ENCODE results near the gene COL28A1. TPM values are rescaled to one million over a fixed set of nuclear protein-coding genes. Genes with fewer than 3 reads are reported as not detected.
A peak's percentile ranks its signal among the peaks of the same experiment; 100 is the strongest.
"Not testable (repeated sequence)": the region's sequence is repeated elsewhere in the genome, so short reads cannot be mapped to it uniquely, and the experiment has no call there.

COL28A1 gene
- total RNA-seq, 1 donor from 2014 or later: 9.0 TPM

DNA sequence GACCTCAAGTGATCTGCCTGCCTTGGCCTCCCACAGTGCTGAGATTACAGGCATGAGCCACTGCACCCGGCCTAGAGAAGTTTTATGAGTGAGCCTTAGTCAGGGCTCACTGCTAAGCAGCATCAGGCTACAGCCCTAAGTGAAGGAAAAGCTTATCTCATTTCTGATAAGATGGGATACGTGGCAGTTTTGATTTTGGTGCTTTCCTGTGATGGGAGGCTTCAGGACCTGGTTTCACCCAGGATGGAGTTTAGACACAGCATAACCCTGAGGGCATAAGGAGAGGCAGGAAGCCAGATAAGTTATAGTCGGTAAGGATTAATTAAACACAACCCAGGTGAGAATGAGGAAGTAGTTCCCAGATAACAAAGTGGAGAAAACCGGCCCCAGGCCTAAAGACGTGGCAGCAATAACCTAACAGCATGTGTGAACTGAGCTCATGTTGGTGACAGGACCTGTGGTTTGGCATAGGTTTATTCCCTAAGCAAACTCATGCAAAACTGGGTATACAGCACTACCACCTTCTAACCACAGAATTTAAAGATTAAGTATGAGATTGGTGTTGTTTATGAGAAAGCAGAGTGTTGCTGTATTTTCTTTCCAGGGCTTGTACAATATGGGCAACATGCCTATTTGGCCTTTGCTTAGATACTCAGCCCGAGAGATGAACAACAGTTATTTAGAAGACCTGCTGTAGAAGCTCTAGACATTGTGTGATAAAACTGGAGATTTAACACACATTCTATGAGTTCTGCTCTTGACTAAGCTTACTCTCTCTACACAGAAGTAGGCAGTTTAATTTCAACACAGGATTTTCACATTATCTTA lies 119.4 kb downstream of the COL28A1 start:
- no peak for DNase-seq

DNA sequence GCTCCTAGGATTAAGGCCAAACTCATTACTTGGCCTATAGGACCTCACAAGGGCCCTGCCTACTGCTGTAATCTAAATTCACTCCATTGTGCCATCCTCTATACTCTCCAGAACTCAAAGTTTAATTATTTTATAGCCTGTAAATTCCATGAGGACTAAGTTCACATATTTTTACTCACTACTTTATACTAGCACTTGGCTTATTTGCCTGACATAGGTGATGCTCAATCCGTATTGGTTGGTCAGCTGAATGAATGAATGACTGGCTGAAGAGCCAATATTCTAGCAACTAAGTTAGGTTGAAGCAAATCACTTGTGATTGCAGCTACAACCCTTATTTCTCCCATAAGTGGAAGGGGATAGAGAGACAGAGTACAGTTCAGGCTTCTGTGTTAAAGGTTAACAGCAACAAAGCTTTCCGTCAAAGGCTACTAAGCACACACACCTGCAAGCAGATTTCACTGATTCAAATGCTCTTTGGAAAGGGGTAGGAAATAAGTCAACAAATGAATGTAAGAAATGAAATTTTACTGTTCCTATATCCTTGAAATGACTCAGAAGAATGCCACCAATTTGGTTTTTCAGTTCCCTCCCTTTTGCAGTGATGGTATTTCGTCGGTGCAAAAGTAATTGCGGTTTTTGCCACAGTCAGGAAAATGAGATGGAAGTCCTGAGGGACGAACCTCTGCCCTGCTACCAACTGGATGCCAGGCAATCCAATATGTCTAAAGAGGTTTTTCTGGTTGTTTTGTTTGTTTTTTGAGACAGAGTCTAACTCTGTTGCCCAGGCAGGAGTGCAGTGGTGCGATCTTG lies 120.7 kb downstream of the COL28A1 start:
- no peak for DNase-seq

DNA sequence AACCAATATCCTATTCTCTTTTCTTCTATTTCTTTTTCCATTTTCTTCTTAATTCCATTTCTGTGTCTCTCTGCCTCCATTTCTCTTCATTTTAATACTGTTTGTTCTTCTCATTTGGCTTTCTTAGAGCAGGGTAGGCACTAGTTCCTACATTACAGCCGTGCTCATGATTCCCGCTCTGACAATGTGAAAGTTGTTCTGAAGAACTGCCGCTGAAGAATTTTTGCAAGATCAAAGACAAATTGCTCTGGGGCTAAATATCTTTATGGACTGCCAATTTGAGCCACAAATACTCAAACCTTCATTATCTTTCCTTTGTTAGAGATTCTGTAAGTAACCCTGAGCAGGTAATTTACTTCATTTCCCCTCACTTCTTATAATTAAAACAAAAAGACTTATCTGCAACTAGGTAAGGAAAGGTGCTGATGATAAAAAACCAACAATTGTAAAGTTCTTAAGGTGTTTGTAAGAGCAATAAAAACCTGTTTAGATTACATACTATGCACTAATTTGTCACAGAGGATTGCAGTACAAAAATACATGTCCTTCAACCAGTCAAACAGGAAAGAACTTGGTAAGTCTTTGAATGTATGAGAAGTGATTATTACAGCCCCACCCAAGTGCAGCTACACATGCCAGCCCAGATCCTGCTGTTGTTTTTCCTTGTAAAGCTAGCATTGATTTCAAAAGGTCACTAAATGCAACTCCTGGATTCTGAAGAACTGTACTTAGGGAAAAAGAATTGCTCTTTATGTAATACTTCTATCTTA lies 127.5 kb downstream of the COL28A1 start:
- DNase-seq: peak; percentile 6

GRCh38 chr7:7405461-7405860 lies 130.2 kb downstream of the COL28A1 start:
- no peak for DNase-seq

GRCh38 chr7:7399707-7400106 lies 136.0 kb downstream of the COL28A1 start:
- DNase-seq: no peak

DNA sequence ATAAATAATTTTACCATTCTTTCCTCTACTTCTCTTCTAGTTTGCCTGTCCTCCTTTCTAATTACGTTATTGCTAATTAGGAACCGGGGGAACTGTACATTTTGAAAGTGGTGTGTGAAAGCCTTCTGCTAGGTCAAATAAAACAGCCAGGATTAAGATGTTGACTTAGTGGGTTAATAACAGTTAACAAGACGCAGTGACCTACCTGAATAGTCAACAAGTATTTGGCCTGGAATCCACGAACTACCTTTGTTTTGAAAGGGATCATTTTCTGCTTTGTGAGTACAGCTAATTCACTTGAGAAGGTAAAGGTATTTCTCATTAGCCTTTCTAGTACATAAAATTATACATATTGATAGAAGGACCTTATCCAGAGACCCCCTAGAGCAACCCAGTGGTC lies 139.9 kb downstream of the COL28A1 start:
- no peak for DNase-seq

GRCh38 chr7:7388164-7388563 lies 147.5 kb downstream of the COL28A1 start:
- DNase-seq: not testable (repeated sequence)

DNA sequence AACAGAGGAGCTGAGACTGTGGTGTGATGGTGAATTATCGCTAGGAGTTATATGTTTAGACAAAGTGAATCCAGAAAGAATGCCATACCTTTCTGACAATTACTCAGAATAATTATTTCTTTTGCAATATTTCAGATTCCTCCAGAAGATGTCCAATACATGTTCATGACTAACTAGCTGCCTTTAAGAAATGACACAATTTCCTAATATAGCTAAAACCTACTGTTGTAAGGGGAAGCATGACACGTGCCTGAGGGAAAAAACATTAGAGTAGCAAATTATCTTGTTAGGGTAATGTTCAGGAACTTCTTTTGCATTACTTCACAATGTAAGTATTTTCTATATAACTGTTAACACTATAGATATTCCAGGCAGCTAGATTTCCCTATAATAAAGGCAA lies 150.3 kb downstream of the COL28A1 start:
- no peak for DNase-seq

GRCh38 chr7:7384228-7384627 lies 151.4 kb downstream of the COL28A1 start:
- no peak for DNase-seq

DNA sequence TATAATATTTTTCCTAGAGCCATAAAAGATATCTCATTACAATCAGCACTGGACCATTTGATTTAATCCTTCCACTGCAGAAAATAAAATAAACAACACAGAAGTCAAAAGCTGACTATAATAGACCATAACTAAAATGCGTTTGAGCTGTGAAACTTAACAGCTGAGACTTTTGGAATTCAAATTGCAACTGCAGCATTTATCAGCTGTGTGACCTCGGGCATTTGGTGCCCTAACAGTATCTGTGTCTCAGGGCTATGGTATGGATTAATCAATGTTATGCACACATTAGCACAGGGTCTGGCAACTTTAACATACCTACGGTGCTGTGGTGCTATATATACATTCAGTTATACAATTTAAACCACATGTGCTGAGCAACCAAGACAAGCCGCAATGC lies 160.1 kb downstream of the COL28A1 start:
- no peak for DNase-seq

- no peak for DNase-seq
Observed at GRCh38 chr7:7370076-7370475, 165.6 kb downstream of the COL28A1 start.

- no peak for DNase-seq
Observed at GRCh38 chr7:7369134-7369533, 166.5 kb downstream of the COL28A1 start.

- DNase-seq: no peak
Observed at GRCh38 chr7:7354674-7355073, 181.0 kb downstream of the COL28A1 start.

- no peak for DNase-seq
Observed at GRCh38 chr7:7352845-7353244, 182.8 kb downstream of the COL28A1 start.

DNA sequence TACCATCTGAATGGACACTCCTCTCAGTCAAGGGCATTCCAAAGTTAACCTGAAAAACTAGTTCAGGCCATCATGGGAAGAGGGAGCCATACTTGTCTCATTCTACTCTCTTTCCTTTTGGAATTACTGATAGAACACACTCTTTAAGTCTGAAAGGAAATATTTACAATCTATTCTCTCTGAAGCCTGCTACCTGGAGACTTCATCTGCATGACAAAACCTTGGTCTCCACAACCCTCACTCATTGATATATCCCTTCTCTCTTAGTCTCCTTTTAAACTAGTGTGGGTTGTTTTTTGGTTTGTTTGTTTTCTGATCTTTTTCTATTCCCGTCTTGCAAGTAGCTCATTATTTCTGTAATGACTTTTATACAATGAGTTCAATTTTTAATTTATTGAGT lies 183.8 kb downstream of the COL28A1 start:
- DNase-seq: no peak

DNA sequence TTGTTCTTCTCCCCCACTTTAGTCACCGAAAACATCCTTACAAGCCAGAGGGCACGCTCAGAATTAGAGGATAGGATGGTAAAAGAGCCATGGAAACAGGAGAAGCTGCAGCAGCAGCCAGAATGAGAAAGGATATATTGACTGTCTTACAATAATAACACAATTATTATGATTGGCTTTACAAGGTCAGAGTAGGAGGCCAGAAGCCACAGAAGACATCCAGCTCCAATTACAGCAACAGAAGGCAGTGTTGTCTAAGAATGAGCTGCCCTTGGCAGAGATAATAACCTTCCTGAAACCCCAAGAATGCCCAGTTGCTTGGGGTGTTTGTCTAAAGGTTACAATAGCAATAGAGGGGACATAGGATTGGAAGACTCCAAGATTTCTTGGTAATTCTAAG lies 184.5 kb downstream of the COL28A1 start:
- DNase-seq: no peak

DNA sequence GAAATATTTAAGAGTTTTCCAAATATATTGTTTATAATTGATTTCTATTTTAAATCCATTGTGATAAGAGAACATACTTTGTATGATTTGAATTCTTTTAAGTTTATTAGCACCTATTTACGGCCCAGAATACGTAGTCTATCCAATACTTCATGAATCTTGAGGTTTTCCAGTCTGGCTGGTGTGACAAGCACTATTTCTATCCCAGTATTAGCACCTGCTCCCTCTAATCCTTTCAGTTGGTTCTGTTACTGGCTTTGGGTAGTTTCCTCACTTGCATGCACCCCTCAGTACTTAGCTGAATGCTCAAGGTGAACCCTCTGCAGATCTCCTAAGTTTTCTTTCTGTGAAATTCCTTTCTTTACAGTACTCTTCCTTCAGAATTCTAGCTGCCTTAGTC lies 186.5 kb downstream of the COL28A1 start:
- no peak for DNase-seq

DNA sequence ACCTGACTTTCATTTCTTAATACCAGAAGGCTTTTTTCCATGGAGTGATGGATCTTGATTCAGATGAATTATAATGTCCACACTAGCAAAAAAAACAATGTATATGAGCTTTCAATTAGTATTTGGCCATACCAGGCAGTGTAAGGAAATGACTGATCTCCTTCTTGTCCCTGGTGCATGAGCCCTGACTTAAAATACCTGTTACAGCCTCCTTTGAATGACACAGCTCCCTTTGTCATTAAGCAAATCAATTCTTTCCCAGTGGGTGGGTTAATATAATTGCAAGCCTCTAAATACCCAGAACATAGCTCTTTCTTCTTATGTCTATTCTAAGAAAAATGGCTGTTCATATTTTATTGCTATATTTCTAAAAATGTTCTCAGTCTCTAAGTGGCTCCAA lies 188.6 kb downstream of the COL28A1 start:
- no peak for DNase-seq

DNA sequence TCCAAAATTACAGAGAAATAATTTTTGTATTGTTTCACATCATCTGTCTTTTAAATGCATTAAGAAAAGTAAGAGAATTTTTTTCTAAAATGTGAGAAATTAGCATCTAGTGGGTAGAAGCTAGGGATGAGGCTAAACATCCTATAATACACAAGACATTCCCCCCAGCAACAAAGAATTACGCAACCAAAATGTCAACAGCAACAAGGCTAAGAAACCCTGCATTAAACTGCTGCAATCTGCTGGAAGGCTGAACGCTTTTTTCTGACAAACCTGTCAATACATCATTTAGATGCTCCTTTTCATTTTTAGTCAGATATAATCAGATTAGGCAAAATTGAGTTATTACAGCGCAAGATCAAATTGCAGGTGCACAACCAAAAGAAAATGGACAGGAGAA lies 191.1 kb downstream of the COL28A1 start:
- no peak for DNase-seq

DNA sequence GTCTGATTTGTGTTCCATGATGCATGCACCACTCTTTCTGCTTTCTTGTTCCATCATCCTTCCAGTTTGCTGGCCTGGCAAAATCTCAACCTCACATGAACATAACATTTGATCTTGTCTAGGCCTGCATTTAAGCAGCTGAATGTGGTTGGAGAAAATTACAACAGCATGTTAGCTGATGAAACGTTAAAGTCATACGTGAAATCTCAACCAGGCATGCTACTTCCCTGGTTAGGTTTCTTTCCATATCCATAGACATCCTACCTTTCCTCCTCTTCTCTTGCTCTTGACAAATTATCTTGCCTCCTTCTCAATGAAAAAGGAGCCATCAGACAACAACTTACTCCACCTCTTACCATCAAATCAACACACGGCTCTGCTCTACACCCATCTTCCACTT lies 199.8 kb downstream of the COL28A1 start:
- DNase-seq: no peak

DNA sequence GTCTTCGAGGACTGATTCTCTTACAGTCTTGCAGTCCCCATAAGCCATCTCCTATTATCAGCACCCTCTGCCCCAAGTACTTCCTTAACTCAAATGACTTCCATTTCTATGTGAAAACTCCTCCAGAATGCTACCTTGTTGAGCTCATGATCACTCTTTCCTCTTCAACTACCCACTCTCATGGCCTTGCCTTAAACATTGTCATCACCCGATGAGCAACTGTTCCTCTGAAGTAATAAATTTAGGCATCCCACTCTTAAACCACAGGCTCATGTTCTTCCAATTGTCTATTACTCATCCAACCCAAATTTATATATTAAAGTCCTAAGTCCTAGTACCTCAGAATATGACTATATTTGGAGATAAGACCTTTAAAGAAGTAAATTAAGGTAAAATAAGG lies 200.5 kb downstream of the COL28A1 start:
- no peak for DNase-seq

- DNase-seq: no peak
Observed at GRCh38 chr7:7333610-7334009, 202.1 kb downstream of the COL28A1 start.

DNA sequence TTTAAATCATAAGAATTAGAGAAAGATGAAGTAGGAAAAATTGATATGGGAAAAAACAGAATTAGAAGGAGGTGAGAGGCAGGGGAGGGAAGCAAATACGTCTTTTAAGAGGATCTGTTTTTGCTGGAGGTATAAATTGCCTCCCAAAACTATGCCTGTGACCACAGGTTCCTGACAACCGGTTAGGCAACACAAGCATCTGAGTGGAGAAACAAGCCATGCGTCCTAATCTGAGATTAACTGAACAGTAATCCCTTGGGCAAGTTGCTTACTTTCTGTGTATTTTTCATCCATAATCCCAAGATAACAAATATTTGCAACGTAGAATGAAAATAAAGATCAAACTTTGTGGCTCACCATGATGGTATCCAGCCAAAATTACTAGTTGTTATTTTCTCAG lies 204.2 kb downstream of the COL28A1 start:
- DNase-seq: no peak

Data from skin of body (tissue), 2 donors.